Cardiac fibroblast (primary cell): ENCODE measurements around the gene FNDC3B.
A peak's percentile ranks its signal among the peaks of the same experiment; 100 is the strongest.

Source experiments
- DNase-seq, 2 donors: peaks; one replicate each; pipeline versions ENCODE4 v3.0.0 to v3.0.0-alpha.2; 2010; ENCODE audit warnings: low read depth in 2 of 2
- H3K4me3 ChIP-seq, 2 donors: replicated peaks in 1 of 2; 1 replicate in 1 of 2; 2 replicates in 1 of 2; pipeline ENCODE4 v1.5.1; 2011; ENCODE audit warnings: low read depth in 2 of 2, low read length in 2 of 2, mild to moderate bottlenecking in 2 of 2, moderate library complexity in 1 of 2
- CTCF ChIP-seq: IDR thresholded peaks from one replicate; pipeline ENCODE4 v1.5.1; 2011; ENCODE audit warnings: low read depth, mild to moderate bottlenecking, low read length, inconsistent platforms

The FNDC3B gene

GRCh38 chr3:172157564-172158258 lies 118.3 kb downstream of the FNDC3B start:
- DNase-seq = no peak
- no peak for TF ChIP-seq CTCF
- H3K4me3 ChIP-seq = no peak overlapping the region

GRCh38 chr3:172158741-172159140 lies 119.4 kb downstream of the FNDC3B start:
- no peak overlapping the region for H3K4me3 ChIP-seq
- DNase-seq = no peak
- TF ChIP-seq CTCF = no peak

GRCh38 chr3:172159376-172159775 lies 120.0 kb downstream of the FNDC3B start:
- no peak for DNase-seq
- no peak for TF ChIP-seq CTCF
- no peak overlapping the region for H3K4me3 ChIP-seq

- H3K4me3 ChIP-seq = no peak overlapping the region
- peak; percentile 70 to 82 for DNase-seq
- no peak for TF ChIP-seq CTCF
Observed at GRCh38 chr3:172159962-172160538, 120.7 kb downstream of the FNDC3B start.

GRCh38 chr3:172161133-172161789 lies 121.9 kb downstream of the FNDC3B start:
- no peak for DNase-seq
- H3K4me3 ChIP-seq = no peak overlapping the region

GRCh38 chr3:172161959-172162358 lies 122.6 kb downstream of the FNDC3B start:
- H3K4me3 ChIP-seq = no peak overlapping the region
- DNase-seq = no peak
- TF ChIP-seq CTCF = no peak

More at GRCh38 chr3:172161133-172161789, 121.9 kb downstream of the FNDC3B start:
- TF ChIP-seq CTCF = no peak
